Thyroid gland (tissue), 4 donors: ENCODE measurements around the gene STPG1.

Experiments used
- CTCF ChIP-seq, 6 experiments: fragments of 200-600 bp in 3 of 6; fragments of 450-650 bp in 3 of 6; sonication (generic) in 3 of 6; IDR thresholded peaks; one replicate each; pipeline ENCODE4 v1.5.1; 2016 to 2019; ENCODE audit warnings: antibody characterized with exemption in 6 of 6, mild to moderate bottlenecking in 2 of 6, inconsistent platforms in 1 of 6, moderate library complexity in 1 of 6
- POLR2A ChIP-seq, 2 donors: fragments of 450-650 bp; IDR thresholded peaks; one replicate each; pipeline ENCODE4 v1.6.1; 2017; ENCODE audit warnings: antibody characterized with exemption in 2 of 2, mild to moderate bottlenecking in 2 of 2, moderate library complexity in 1 of 2

GRCh38 chr1:24417681-24418080 lies 4.1 kb upstream of the STPG1 start:
- TF ChIP-seq CTCF (IDR thresholded peaks at IDR 0.05) (no peak), POLR2A (IDR thresholded peaks at IDR 0.05) (no peak)
